HEK293 (cell line): ENCODE measurements around the gene FRMD8.

Source experiments
- AEBP2 ChIP-seq: fragments of 450-650 bp; formaldehyde crosslinking; IDR thresholded peaks from 2 replicates; pipeline ENCODE4 v1.5.1; 2016; ENCODE audit warnings: missing biosample characterization, missing genetic modification characterization, borderline replicate concordance
- ATF2 ChIP-seq: fragments of 450-650 bp; formaldehyde crosslinking; IDR thresholded peaks from 2 replicates; pipeline ENCODE4 v1.5.1; 2016; ENCODE audit warnings: missing biosample characterization, missing genetic modification characterization, low read depth
- BCL11A ChIP-seq: fragments of 450-650 bp; formaldehyde crosslinking; IDR thresholded peaks from 2 replicates; pipeline ENCODE4 v1.5.1; 2016; ENCODE audit warnings: low read depth, missing biosample characterization, missing genetic modification characterization
- GLI2 ChIP-seq: fragments of 450-650 bp; formaldehyde crosslinking; IDR thresholded peaks from 2 replicates; pipeline ENCODE4; 2017; ENCODE audit warnings: missing biosample characterization, missing genetic modification characterization, low read depth, borderline replicate concordance
- HOXA7 ChIP-seq: sonication (generic); formaldehyde crosslinking; IDR thresholded peaks from 2 replicates; pipeline ENCODE4 v1.8.1; 2022; ENCODE audit warnings: missing genetic modification reagents, borderline replicate concordance
- KLF7 ChIP-seq: fragments of 450-650 bp; formaldehyde crosslinking; IDR thresholded peaks from 2 replicates; pipeline ENCODE4 v1.5.1; 2016; ENCODE audit warnings: missing biosample characterization, missing genetic modification characterization, borderline replicate concordance
- MYNN ChIP-seq: fragments of 450-650 bp; formaldehyde crosslinking; IDR thresholded peaks from 2 replicates; pipeline ENCODE4 v1.5.1; 2016; ENCODE audit warnings: missing biosample characterization, missing genetic modification characterization, borderline replicate concordance
- PATZ1 ChIP-seq: fragments of 450-650 bp; formaldehyde crosslinking; IDR thresholded peaks from 2 replicates; pipeline ENCODE4 v1.5.1; 2016; ENCODE audit warnings: missing biosample characterization, missing genetic modification characterization
- SP2 ChIP-seq: fragments of 450-650 bp; formaldehyde crosslinking; IDR thresholded peaks from 2 replicates; pipeline ENCODE4 v1.5.1; 2016; ENCODE audit warnings: missing biosample characterization, missing genetic modification characterization
- ZBTB17 ChIP-seq: fragments of 450-650 bp; formaldehyde crosslinking; IDR thresholded peaks from 2 replicates; pipeline ENCODE4 v1.5.1; 2016; ENCODE audit warnings: missing biosample characterization, missing genetic modification characterization
- ZFP41 ChIP-seq: fragments of 450-650 bp; formaldehyde crosslinking; IDR thresholded peaks from 2 replicates; pipeline ENCODE4 v1.5.1; 2016; ENCODE audit warnings: missing biosample characterization, missing genetic modification characterization, borderline replicate concordance
- ZFP69B ChIP-seq: fragments of 450-650 bp; formaldehyde crosslinking; IDR thresholded peaks from 2 replicates; pipeline ENCODE4 v1.5.1; 2016; ENCODE audit warnings: missing biosample characterization, missing genetic modification characterization
- ZNF114 ChIP-seq: fragments of 450-650 bp; formaldehyde crosslinking; IDR thresholded peaks from 2 replicates; pipeline ENCODE4 v1.5.0; 2017; ENCODE audit warnings: missing biosample characterization, missing genetic modification characterization
- ZNF155 ChIP-seq: fragments of 450-650 bp; formaldehyde crosslinking; IDR thresholded peaks from 2 replicates; pipeline ENCODE4 v1.5.1; 2016; ENCODE audit warnings: missing biosample characterization, missing genetic modification characterization
- ZNF184 ChIP-seq: fragments of 450-650 bp; IDR thresholded peaks from 2 replicates; pipeline ENCODE4 v1.5.1; 2018; ENCODE audit warnings: missing biosample characterization, mild to moderate bottlenecking, missing genetic modification characterization
- ZNF221 ChIP-seq: fragments of 450-650 bp; formaldehyde crosslinking; IDR thresholded peaks from 2 replicates; pipeline ENCODE4 v1.5.1; 2017; ENCODE audit warnings: missing biosample characterization, missing genetic modification characterization, borderline replicate concordance
- ZNF23 ChIP-seq: fragments of 450-650 bp; formaldehyde crosslinking; IDR thresholded peaks from 2 replicates; pipeline ENCODE4 v1.5.1; 2016; ENCODE audit warnings: missing biosample characterization, missing genetic modification characterization, borderline replicate concordance
- ZNF239 ChIP-seq: fragments of 450-650 bp; formaldehyde crosslinking; IDR thresholded peaks from 2 replicates; pipeline ENCODE4 v1.5.1; 2016; ENCODE audit warnings: missing biosample characterization, missing genetic modification characterization
- ZNF335 ChIP-seq: fragments of 450-650 bp; formaldehyde crosslinking; conservative IDR thresholded peaks from 2 replicates; pipeline ENCODE4 v1.5.1; 2016; ENCODE audit warnings: missing biosample characterization, missing genetic modification characterization
- ZNF354C ChIP-seq: fragments of 450-650 bp; formaldehyde crosslinking; IDR thresholded peaks from 2 replicates; pipeline ENCODE4 v1.5.1; 2016; ENCODE audit warnings: missing biosample characterization, missing genetic modification characterization, low read depth, borderline replicate concordance
- ZNF48 ChIP-seq: fragments of 450-650 bp; formaldehyde crosslinking; IDR thresholded peaks from 2 replicates; pipeline ENCODE4 v1.5.1; 2016; ENCODE audit warnings: missing biosample characterization, missing genetic modification characterization
- ZNF549 ChIP-seq: fragments of 450-650 bp; IDR thresholded peaks from 2 replicates; pipeline ENCODE4 v1.5.1; 2018; ENCODE audit warnings: missing biosample characterization, missing genetic modification characterization, mild to moderate bottlenecking, inconsistent platforms, moderate library complexity
- ZNF560 ChIP-seq: fragments of 450-650 bp; formaldehyde crosslinking; IDR thresholded peaks from 2 replicates; pipeline ENCODE4 v1.5.1; 2017; ENCODE audit warnings: missing biosample characterization, missing genetic modification characterization, borderline replicate concordance
- ZNF621 ChIP-seq: fragments of 450-650 bp; formaldehyde crosslinking; IDR thresholded peaks from 2 replicates; pipeline ENCODE4 v1.5.1; 2017; ENCODE audit warnings: missing biosample characterization, missing genetic modification characterization
- ZNF626 ChIP-seq: fragments of 450-650 bp; sonication (Bioruptor Pico); formaldehyde crosslinking; IDR thresholded peaks from 2 replicates; pipeline ENCODE4 v1.5.1; 2018; ENCODE audit warnings: missing biosample characterization, missing genetic modification characterization, inconsistent platforms
- ZNF629 ChIP-seq: fragments of 450-650 bp; formaldehyde crosslinking; IDR thresholded peaks from 2 replicates; pipeline ENCODE4 v1.5.1; 2017; ENCODE audit warnings: missing biosample characterization, missing genetic modification characterization
- ZNF645 ChIP-seq: fragments of 450-650 bp; formaldehyde crosslinking; IDR thresholded peaks from 2 replicates; pipeline ENCODE4; 2016; ENCODE audit warnings: missing biosample characterization, missing genetic modification characterization
- ZNF658 ChIP-seq: fragments of 450-650 bp; formaldehyde crosslinking; IDR thresholded peaks from 2 replicates; pipeline ENCODE4; 2016; ENCODE audit warnings: missing biosample characterization, missing genetic modification characterization
- ZNF660 ChIP-seq: fragments of 450-650 bp; IDR thresholded peaks from 2 replicates; pipeline ENCODE4 v1.5.1; 2018; ENCODE audit warnings: missing biosample characterization, mild to moderate bottlenecking, missing genetic modification characterization
- ZNF664 ChIP-seq: fragments of 450-650 bp; formaldehyde crosslinking; IDR thresholded peaks from 2 replicates; pipeline ENCODE4 v1.5.1; 2016; ENCODE audit warnings: missing biosample characterization, missing genetic modification characterization
- ZNF670 ChIP-seq: fragments of 450-650 bp; formaldehyde crosslinking; IDR thresholded peaks from 2 replicates; pipeline ENCODE4 v1.5.1; 2016; ENCODE audit warnings: missing biosample characterization, missing genetic modification characterization, low read depth
- ZNF677 ChIP-seq: fragments of 450-650 bp; IDR thresholded peaks from 2 replicates; pipeline ENCODE4 v1.5.0; 2018; ENCODE audit warnings: missing biosample characterization, mild to moderate bottlenecking, missing genetic modification characterization, moderate library complexity
- ZNF768 ChIP-seq: fragments of 450-650 bp; formaldehyde crosslinking; IDR thresholded peaks from 2 replicates; pipeline ENCODE4 v1.5.1; 2018; ENCODE audit warnings: missing biosample characterization, mild to moderate bottlenecking, missing genetic modification characterization
- ZNF776 ChIP-seq: fragments of 450-650 bp; formaldehyde crosslinking; IDR thresholded peaks from 2 replicates; pipeline ENCODE4 v1.5.0; 2017; ENCODE audit warnings: missing biosample characterization, missing genetic modification characterization, borderline replicate concordance
- ZNF792 ChIP-seq: fragments of 450-650 bp; formaldehyde crosslinking; IDR thresholded peaks from 2 replicates; pipeline ENCODE4 v1.5.1; 2016; ENCODE audit warnings: missing biosample characterization, missing genetic modification characterization

The FRMD8 gene

GRCh38 chr11:65382033-65382803 lies 4.2 kb upstream of the FRMD8 start, which contains the start of gene SLC25A45 (continued):
- TF ChIP-seq ZNF114 (tag by site-specific recombination) (no peak), ZNF645 (tag by site-specific recombination) (no peak), ZNF23 (tag by site-specific recombination) (no peak), SP2 (tag by site-specific recombination) (peak; percentile 71), ZNF48 (tag by site-specific recombination) (no peak), HOXA7 (CRISPR knock-in tag) (no peak), ZNF677 (tag by site-specific recombination) (peak; percentile 97), MYNN (tag by site-specific recombination) (no peak), ZNF792 (tag by site-specific recombination) (no peak), ZNF768 (tag by site-specific recombination) (no peak), ZNF221 (tag by site-specific recombination) (no peak), ATF2 (tag by site-specific recombination) (0 out of 2 replicates have a peak, but pooled peaks have one; percentile 19), ZNF621 (no peak), ZNF549 (no peak), BCL11A (tag by site-specific recombination) (peak; percentile 75), AEBP2 (tag by site-specific recombination) (no peak), ZBTB17 (tag by site-specific recombination) (peak; percentile 98), ZNF560 (tag by site-specific recombination) (no peak), ZNF658 (tag by site-specific recombination) (no peak), ZNF629 (tag by site-specific recombination) (peak; percentile 92), ZNF660 (tag by site-specific recombination) (peak; percentile 74), ZNF239 (tag by site-specific recombination) (no peak), ZFP41 (tag by site-specific recombination) (no peak), ZNF155 (tag by site-specific recombination) (no peak), ZNF776 (tag by site-specific recombination) (no peak), GLI2 (tag by site-specific recombination) (no peak; the same call in 1 of the 2 replicates), ZNF626 (no peak), ZNF184 (tag by site-specific recombination) (no peak), ZNF670 (tag by site-specific recombination) (no peak), PATZ1 (tag by site-specific recombination) (peak; percentile 99), ZNF664 (tag by site-specific recombination) (no peak), ZNF354C (tag by site-specific recombination) (no peak), KLF7 (peak; percentile 90; the same call in 1 of the 2 replicates), ZFP69B (tag by site-specific recombination) (peak; percentile 92), ZNF335 (peak; percentile 79)
